Measurements from ENCODE around the gene PLEKHM3. TPM values are rescaled to one million over a fixed set of nuclear protein-coding genes. Genes with fewer than 3 reads are reported as not detected.

Gene PLEKHM3
- total RNA-seq, 6 experiments from 2014 or later = 4.4 to 13.4 (median 8.9) TPM

DNA sequence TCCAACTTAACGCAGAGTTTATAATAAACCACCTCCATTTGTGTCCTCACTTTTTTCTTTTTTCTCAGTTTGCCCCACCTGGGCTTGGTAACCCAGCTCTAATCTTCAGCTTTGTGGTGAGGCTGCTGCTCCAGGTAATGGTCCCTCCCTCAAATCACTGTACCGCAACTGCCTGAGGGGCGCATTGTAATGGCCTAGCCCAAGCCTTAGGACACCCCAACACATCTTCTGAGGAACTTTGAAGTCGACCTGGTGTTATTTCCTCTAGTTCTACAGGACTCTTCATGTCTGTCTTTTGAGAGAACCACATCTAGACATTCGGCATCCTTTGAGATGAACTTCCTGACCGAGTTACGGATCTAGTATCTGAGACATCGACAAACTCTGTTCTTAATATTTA, 99.7 kb downstream of the PLEKHM3 start:
- peaks cover 0 to 28% (median 10%) of the 10 kb centered on the region in 4 donors for H3K4me1 ChIP-seq
- DNase-seq (no peak), ATAC-seq (no peak)
- TF ChIP-seq, protein P1, sequence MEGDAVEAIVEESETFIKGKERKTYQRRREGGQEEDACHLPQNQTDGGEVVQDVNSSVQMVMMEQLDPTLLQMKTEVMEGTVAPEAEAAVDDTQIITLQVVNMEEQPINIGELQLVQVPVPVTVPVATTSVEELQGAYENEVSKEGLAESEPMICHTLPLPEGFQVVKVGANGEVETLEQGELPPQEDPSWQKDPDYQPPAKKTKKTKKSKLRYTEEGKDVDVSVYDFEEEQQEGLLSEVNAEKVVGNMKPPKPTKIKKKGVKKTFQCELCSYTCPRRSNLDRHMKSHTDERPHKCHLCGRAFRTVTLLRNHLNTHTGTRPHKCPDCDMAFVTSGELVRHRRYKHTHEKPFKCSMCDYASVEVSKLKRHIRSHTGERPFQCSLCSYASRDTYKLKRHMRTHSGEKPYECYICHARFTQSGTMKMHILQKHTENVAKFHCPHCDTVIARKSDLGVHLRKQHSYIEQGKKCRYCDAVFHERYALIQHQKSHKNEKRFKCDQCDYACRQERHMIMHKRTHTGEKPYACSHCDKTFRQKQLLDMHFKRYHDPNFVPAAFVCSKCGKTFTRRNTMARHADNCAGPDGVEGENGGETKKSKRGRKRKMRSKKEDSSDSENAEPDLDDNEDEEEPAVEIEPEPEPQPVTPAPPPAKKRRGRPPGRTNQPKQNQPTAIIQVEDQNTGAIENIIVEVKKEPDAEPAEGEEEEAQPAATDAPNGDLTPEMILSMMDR (IDR thresholded peaks at IDR 0.05) = no peak
- TF ChIP-seq POLR2A (IDR thresholded peaks at IDR 0.05) = no peak
- no peaks in the 10 kb centered on the region for H3K27me3 ChIP-seq
- H3K36me3 ChIP-seq = no peaks in the 10 kb centered on the region
- peak overlapping the region; percentile 68 to 90 (median 83) for H3K27ac ChIP-seq
- intact Hi-C loops (cut with DNase I) = no loop called here
- WGBS (ENCODE audit: insufficient coverage, low coverage, low lambda C conversion rate, missing lambda C conversion rate) = 83% methylated on average over 8 of the region's 8 CpGs
- H3K9me3 ChIP-seq = no peaks in the 10 kb centered on the region
- no peak overlapping the region for H3K4me3 ChIP-seq

DNA sequence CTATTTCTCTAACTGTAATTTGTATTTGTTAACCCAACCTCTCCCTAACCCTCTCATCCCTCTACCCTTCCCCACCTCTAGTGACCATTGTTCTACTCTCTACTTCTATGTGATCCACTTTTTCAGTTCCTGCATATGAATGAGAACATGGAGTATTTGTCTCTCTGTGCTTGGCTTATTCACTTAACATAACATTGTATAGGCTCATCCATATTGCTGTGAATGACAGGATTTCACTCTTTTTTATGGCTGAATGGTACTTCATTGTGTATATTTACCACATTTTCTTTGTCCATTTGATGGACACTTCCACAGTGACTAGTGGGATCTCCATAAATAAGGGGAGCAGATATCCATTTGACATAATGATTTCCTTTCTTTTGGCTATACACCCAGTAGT, 103.7 kb downstream of the PLEKHM3 start:
- Histone ChIP-seq H3K27ac (no peak overlapping the region), H3K4me1 (peaks cover 0 to 13% (median 7%) of the 10 kb centered on the region in 4 donors), H3K4me3 (no peak overlapping the region), H3K36me3 (no peaks in the 10 kb centered on the region), H3K27me3 (no peaks in the 10 kb centered on the region), H3K9me3 (no peaks in the 10 kb centered on the region)
- no peak for ATAC-seq
- no peak for DNase-seq
- TF ChIP-seq POLR2A (IDR thresholded peaks at IDR 0.05) = no peak
- TF ChIP-seq, protein P1 (IDR thresholded peaks at IDR 0.05) = no peak
- intact Hi-C loops (cut with DNase I) = no loop called here

DNA sequence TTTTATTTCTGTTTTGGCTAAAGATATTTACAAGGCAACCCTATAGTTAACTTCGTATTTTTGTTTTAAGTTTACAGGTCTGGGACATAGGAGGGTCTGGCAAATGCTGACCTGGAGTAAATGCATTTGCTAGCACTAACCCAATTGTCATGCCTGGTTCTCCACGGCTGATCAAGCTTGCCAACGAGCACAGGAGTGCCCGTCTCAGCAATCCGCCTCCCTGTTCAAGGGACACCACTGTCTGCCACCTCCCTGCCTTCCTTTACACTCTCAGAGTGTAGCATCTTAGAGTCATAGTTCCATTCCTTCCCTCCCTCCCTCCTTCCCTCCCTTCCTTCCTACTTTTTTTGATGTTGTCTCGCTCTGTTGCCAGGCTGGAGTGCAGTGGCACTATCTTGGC, 104.6 kb downstream of the PLEKHM3 start:
- WGBS (ENCODE audit: insufficient coverage, low coverage, low lambda C conversion rate, missing lambda C conversion rate) = 94% methylated on average over 2 of the region's 6 CpGs
- H3K27me3 ChIP-seq = no peaks in the 10 kb centered on the region
- intact Hi-C loops (cut with DNase I) = no loop called here
- ATAC-seq = no peak
- H3K36me3 ChIP-seq = no peaks in the 10 kb centered on the region
- H3K9me3 ChIP-seq = no peaks in the 10 kb centered on the region
- no peak for DNase-seq
- TF ChIP-seq, protein P1 (IDR thresholded peaks at IDR 0.05) = no peak
- no peak for TF ChIP-seq POLR2A (IDR thresholded peaks at IDR 0.05)
- no peak overlapping the region for H3K27ac ChIP-seq
- H3K4me3 ChIP-seq = no peak overlapping the region
- peaks cover 0 to 6% (median 2%) of the 10 kb centered on the region in 4 donors for H3K4me1 ChIP-seq

DNA sequence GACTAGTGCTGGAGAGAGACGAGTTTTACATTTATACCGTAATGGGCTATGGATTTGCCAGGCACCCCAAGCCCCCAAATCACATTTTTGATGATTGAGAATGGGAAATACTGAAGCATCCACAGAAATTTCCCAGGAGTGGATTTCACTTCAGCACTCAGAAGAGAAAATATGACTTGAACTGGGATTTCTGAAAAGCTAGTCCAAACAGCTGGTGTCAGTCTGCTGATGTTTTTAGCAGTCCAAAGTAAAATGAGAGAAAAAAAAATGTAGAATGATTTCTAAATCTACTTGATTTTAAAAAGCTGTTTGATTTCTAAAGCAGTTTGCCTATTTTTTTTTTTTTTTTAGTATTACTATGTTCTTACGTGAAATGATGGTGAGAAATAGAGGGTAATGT, 105.0 kb downstream of the PLEKHM3 start:
- Histone ChIP-seq H3K36me3 (no peaks in the 10 kb centered on the region), H3K27ac (no peak overlapping the region), H3K27me3 (no peaks in the 10 kb centered on the region), H3K4me3 (no peak overlapping the region), H3K9me3 (no peaks in the 10 kb centered on the region), H3K4me1 (peaks cover 0 to 2% (median under 1%) of the 10 kb centered on the region in 4 donors)
- intact Hi-C loops (cut with DNase I) = no loop called here
- WGBS (ENCODE audit: insufficient coverage, low coverage, low lambda C conversion rate, missing lambda C conversion rate) = 89% methylated on average over 2 of the region's 3 CpGs
- DNase-seq (no peak), ATAC-seq (no peak)
- TF ChIP-seq POLR2A (IDR thresholded peaks at IDR 0.05) = no peak
- TF ChIP-seq, protein P1 (IDR thresholded peaks at IDR 0.05) = no peak

Measured in right lobe of liver (tissue), 6 donors.